Inflammatory macrophage treated with lipopolysaccharide for 4 hours (primary cell): Measurements from ENCODE around the gene NLRC3.

ENCODE experiments used
- DNase-seq: peaks from one replicate; pipeline ENCODE4 v3.0.0-alpha.2; 2020

NLRC3 gene

DNA sequence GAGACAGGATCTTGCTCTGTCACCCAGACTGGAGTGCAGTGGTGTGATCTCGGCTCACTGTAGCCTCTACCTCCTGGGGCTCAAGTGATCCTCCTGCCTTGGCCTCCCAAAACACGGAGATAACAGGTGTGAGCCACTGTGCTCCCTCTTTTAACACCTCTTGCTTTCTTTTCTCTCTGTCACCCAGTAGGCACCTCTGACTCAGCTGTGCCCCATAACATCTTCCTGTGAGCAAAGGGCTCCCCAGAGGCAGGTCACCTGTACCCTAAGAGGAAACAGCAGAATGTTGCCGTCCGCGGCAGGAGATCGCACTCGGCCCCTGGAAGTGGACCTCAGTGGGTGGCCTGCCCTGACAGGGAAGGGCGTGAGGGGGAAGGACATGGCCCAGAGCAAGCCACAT lies 918 bp upstream of the NLRC3 start:
- no peak for DNase-seq

GRCh38 chr16:3576211-3576610 lies 992 bp downstream of the NLRC3 start:
- DNase-seq = no peak

DNA sequence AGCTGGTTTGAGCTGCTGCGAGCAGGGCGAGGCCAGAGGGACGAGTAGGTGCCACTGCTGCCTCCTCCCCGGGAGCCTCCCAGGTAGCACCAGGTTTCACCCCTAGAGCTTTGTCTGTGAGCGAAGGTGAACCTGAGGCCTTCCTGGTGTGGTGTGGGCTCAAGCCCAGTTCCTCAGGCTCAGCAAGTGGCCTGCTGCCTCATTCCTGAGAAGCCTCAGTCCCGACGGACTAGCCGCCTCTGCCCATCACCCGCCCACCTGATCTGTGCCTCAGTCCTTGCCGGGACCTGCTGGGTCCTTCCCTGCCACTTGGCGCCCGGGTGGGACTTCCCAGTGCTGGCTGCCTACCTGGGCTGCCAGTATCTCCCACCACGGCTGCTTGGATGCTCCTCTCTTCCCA lies 1.7 kb downstream of the NLRC3 start:
- no peak for DNase-seq

DNA sequence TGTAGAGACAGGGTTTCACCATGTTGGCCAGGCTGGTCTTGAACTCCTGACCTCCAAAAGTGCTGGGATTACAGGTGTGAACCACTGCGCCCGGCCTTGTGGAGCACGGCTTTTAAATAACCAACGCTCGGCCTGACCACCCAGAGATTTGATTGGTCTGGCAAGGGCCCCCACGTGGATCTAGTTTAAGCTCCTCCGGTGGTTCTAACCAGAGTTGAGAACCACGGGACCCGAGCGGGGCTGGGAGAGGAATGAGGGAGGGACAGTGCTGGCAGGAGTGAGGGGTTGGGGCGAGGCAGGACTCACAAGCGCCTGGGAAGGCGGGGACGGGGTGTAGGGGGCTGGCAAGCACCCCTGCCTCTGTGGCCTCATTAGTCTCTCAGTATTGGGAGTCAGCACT lies 3.0 kb downstream of the NLRC3 start:
- DNase-seq = no peak

DNA sequence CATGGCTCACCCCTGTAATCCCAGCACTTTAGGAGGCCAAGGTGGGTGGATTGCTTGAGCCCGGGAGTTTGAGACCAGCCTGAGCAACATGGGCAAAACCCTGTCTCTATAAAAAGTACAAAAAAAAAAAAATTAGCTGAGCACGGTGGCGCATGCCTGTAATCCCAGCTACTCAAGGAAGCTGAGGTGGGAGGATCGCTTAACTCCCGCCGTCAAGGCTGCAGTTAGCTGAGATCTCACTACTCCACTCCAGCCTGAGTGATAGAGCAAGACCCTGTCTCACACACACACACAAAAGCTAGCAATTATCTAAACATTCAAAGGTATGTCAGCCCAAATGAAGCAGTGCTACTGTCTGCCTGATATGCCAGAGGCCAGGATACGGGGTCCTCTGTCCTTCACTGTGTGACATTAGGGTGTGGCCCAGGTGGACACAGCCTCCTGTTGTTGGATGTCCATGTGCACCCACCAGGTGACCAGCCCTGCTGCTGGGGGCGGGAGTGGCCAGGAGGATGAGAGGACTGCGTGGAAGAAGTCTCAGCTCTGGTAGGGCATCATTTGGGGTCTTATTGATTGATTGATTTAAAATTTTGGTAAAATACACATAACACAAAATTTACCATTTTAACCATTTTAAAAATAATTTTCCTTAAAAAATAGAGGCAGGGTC lies 3.9 kb downstream of the NLRC3 start:
- DNase-seq = no peak

GRCh38 chr16:3570420-3571062 lies 6.7 kb downstream of the NLRC3 start:
- no peak for DNase-seq

GRCh38 chr16:3569851-3570250 lies 7.4 kb downstream of the NLRC3 start:
- no peak for DNase-seq

DNA sequence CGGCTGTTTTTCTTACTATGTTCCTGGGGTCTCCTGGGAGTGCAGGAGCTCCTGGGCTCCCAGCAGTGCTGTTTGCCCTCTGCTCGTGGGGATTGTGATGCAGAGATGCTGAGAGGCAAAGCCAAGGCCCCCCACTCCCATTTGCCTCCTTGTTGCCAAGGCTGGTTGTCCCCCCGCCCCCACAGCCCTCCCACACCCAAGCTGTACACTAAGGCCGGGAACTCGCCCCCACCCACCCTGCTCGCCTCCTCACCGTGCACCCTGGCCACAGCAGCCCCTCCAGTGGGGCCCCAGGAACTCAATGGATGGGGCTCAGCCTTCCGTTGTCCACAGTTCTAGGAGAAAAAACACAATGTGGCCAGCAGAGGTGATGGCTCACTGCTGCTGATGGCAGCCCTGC lies 10.2 kb downstream of the NLRC3 start:
- DNase-seq = no peak

- no peak for DNase-seq
Observed at GRCh38 chr16:3564889-3565141, 12.4 kb downstream of the NLRC3 start.

DNA sequence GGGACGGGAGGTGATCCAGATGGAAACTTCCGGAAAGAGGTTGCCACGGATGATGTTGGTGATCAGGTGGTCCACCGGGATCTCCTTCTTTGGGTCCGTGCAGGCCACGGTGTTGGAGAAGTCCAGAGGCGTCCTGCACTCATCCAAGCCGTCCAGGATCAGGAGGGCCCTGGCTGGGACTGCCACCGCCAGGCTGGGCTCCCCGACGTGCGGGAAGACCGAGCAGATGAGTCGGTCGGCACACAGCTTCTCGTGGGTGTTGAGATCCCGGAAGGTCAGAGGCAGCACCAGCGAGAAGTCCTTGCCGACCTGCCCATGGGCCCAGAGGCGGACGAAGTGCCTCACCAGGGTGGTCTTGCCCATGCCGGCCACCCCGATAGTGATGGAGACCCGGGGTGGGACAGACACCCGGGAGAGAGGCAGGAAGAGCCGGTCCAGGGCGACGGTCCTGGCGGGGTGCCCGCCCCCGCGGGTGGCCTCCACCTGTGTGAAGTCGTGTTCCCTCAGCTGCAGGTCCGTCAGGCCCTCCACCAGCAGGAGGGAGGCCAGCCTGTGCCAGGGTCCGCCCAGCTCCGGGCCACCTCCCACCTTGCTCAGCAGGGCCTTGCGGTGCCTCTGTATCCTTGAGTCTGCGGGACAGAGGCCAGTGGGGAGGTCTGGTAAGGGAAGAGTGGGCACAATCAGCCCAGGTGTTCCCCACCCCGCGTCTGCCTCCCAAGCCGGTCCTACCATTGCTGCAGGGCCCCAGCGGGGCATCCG lies 12.9 kb downstream of the NLRC3 start:
- no peak for DNase-seq

DNA sequence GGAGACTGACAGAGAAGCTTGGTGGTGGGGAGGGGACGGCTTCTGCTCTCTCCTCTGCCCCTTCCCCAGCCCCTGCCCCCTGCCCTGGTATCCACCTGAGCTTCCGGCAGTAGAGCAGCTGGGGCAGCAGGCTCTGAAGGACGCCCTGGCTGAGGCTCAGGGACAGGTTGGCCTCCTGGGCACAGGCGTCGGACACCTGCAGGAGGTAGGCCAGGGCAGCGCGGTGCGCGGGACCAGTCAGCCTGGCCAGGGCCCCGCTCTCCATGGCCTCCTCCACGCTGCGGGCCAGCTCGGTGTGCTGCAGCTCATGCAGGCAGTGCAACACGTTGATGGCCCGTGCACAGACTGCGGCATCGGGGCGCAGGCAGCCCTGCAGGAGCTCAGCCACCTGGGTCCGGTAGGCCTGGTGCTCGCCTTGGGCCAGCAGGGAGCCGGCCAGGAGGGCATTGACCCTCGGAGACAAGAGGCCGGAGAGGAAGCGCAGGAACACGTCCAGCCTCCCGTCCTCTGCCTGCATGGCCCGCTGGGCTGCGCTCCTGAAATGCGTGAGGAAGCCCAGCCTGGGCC lies 14.2 kb downstream of the NLRC3 start:
- no peak for DNase-seq

DNA sequence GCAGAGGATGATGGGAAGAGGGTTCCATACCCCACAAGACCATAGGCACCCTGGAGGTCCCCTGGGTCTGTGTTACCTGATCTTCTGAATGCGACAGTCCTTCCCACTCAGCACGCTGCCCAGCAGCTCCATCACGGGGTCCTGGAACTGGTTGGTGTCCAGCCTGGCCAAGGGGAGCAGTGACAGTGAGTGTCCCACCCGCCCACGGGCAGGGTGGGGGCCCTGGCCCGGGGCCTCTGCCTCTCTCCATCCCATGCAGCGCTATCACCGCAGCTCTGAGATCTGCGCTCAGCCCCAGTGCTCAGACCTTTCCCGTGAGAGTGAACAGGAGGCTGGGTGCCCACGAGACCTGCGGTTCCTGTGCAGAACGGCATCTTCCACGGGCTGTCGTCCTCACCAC lies 15.6 kb downstream of the NLRC3 start:
- no peak for DNase-seq

DNA sequence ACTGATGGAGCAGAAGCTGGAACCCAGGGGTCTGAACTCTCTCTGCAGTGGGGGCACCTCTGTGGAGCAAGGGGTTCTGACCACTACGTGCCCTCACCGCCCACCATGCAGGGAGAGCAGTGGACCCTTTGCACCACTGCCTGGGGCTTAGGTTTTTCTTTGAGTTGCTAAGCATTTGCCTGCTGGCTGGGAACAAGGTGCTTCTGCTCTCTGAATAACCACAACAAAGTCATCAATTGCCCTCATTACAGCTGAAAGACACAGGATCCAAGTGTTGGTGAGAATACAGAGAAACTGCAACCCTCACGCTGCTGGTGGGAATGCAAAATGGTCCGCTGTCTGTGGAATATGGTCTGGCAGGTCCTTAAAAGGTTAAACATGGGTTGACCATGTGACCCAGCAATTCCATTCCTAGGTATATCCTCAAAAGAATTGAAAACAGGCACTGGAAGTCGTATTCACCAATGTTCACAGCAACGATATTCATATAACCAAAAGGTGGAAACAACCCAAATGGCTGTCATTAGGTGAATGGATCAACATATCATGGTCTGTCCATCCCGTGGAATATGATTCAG lies 22.8 kb downstream of the NLRC3 start:
- no peak for DNase-seq

DNA sequence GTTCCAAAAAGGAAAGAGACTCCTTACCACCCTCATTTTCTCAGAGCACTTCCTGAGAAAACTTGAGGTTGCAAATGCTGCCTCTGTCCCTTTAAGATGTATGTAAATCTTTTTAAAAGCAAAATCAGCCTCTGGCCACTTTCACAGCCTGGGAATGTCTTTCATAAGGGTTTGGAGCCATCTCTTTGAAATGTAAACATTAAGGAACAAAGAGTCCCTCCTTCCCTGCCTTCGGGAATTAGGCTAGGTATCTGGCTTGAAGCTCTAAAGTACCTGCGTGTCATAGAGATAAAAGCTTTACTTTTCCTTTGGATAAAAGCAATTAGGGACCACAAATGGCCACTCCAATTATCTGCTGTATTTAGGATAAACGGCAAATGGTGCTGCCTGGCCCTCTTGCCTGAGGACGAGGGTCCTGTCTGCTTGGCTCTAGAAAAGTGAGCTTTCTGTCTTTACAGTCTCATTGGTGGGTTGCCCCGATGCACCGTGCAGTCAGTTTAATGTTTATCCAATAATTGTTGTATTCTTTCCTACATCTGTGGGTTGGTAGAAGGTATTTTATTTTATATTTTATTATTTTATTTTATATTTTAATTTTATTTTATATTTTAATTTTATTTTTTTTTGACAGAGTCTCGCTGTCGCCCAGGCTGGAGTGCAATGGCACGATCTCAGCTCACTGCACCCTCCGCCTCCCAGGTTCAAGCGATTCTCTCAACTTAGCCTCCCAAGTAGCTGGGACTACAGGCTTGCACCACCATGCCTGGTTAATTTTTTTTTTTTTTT lies 23.9 kb downstream of the NLRC3 start:
- no peak for DNase-seq

GRCh38 chr16:3550851-3551847 lies 26.1 kb downstream of the NLRC3 start:
- DNase-seq = no peak

GRCh38 chr16:3549906-3550305 lies 27.3 kb downstream of the NLRC3 start:
- DNase-seq = no peak

- DNase-seq = no peak
Observed at GRCh38 chr16:3548859-3549258, 28.3 kb downstream of the NLRC3 start.

GRCh38 chr16:3548445-3548844 lies 28.8 kb downstream of the NLRC3 start:
- no peak for DNase-seq

- peak; percentile 67 for DNase-seq
Observed at GRCh38 chr16:3546986-3547682, 30.1 kb downstream of the NLRC3 start.

DNA sequence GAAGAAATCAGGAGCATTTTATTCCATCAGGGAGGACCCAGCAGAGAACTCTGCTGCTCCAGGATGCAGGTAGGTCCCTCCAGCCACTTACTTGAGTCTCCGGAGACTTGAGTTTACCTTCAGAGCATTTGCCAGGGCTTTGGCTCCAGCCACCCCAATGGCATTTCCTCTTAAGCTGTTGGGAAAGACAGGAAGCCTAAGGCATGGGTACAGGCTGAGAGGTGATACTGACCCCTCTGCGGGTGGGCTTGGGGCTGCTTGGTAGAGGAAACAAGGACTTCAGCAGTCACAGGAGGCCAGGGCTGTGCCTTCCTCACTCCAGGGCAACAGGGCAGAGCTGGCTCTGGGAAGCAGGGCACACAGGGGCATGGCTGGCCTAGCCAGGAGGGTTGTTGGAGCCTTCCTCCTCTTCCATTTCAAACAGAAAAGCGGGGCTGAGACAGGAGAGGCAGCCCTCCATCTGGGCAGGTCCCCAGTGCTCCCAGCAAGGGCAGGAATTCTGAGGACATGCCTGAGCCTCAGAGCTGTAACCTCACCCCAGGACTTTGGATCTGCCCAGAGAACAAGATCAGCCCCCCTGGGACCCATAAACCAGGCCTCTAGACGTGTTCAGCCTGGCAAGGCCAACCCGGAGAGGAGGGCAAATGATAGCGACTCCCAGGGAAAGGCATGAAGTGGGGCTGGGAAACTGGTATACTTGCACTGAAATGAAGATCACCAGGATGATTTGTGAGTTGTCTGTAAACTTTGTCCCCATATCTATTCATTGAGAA lies 34.4 kb downstream of the NLRC3 start:
- DNase-seq = no peak
